ENCODE results near the gene ZNF778. TPM values are rescaled to one million over a fixed set of nuclear protein-coding genes. Genes with fewer than 3 reads are reported as not detected.

The ZNF778 gene
- total RNA-seq, 2 donors from 2014 or later: 17.1 to 27.2 TPM

GRCh38 chr16:89232107-89232506 lies 14.6 kb downstream of the ZNF778 start:
- DNase-seq (ENCODE audit: low spot score) (no peak), ATAC-seq (ENCODE audit: insufficient number of reproducible peaks, low FRiP score, low read depth) (no peak)
- Histone ChIP-seq H3K4me3 (no peak overlapping the region), H3K36me3 (peaks cover 52% of the 10 kb centered on the region), H3K27me3 (replicated peaks; ENCODE audit: insufficient read depth) (no peaks in the 10 kb centered on the region), H3K4me1 (ENCODE audit: control insufficient read depth in 1 of 2, low read depth in 2 of 2) (no peaks in the 10 kb centered on the region), H3K9me3 (no peaks in the 10 kb centered on the region), H3K27ac (no peak overlapping the region)
- TF ChIP-seq CTCF (IDR thresholded peaks at IDR 0.05): no peak

- DNase-seq (ENCODE audit: low spot score) (no peak), ATAC-seq (ENCODE audit: insufficient number of reproducible peaks, low FRiP score, low read depth) (no peak)
- no peak overlapping the region for H3K4me3 ChIP-seq
- H3K9me3 ChIP-seq: no peaks in the 10 kb centered on the region
- H3K27ac ChIP-seq: no peak overlapping the region
- TF ChIP-seq CTCF (IDR thresholded peaks at IDR 0.05): no peak
- peaks cover 37% of the 10 kb centered on the region for H3K36me3 ChIP-seq
- H3K4me1 ChIP-seq (ENCODE audit: control insufficient read depth in 1 of 2, low read depth in 2 of 2): no peaks in the 10 kb centered on the region
- no peaks in the 10 kb centered on the region for H3K27me3 ChIP-seq (replicated peaks; ENCODE audit: insufficient read depth)
Observed at GRCh38 chr16:89233678-89234490, 16.4 kb downstream of the ZNF778 start.

DNA sequence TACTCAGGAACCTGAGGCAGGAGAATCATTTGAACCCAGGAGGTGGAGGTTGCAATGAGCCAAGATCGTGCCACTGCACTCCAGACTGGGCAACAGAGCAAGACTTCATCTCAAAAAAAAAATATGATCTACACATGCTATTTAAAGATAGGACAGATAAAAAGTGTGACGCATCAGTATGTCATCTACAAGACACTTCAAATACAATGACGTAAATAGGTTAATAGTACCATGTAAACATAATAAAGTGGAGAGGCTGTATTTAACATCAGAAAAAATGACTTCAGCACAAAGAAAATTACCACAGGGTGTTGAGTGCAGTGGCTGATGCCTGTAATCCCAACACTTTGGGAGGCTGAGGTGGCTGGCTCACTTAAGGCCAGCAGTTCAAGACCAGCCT lies 20.2 kb downstream of the ZNF778 start:
- no peaks in the 10 kb centered on the region for H3K27me3 ChIP-seq (replicated peaks; ENCODE audit: insufficient read depth)
- H3K4me3 ChIP-seq: no peak overlapping the region
- DNase-seq (ENCODE audit: low spot score) (no peak), ATAC-seq (ENCODE audit: insufficient number of reproducible peaks, low FRiP score, low read depth) (no peak)
- no peaks in the 10 kb centered on the region for H3K9me3 ChIP-seq
- peaks cover 6% of the 10 kb centered on the region for H3K36me3 ChIP-seq
- no peak overlapping the region for H3K27ac ChIP-seq
- peaks cover 4 to 10% of the 10 kb centered on the region in 2 donors for H3K4me1 ChIP-seq (ENCODE audit: control insufficient read depth in 1 of 2, low read depth in 2 of 2)
- no peak for TF ChIP-seq CTCF (IDR thresholded peaks at IDR 0.05)

- Histone ChIP-seq H3K27me3 (replicated peaks; ENCODE audit: insufficient read depth) (no peaks in the 10 kb centered on the region), H3K9me3 (no peaks in the 10 kb centered on the region), H3K4me3 (peak overlapping the region; percentile 72), H3K36me3 (no peaks in the 10 kb centered on the region), H3K4me1 (ENCODE audit: control insufficient read depth in 1 of 2, low read depth in 2 of 2) (peaks cover 4 to 10% of the 10 kb centered on the region in 2 donors), H3K27ac (peak overlapping the region; percentile 83 to 95)
- ATAC-seq (ENCODE audit: insufficient number of reproducible peaks, low FRiP score, low read depth) (peak; percentile 58), DNase-seq (ENCODE audit: low spot score) (peak; percentile 23)
- no peak for TF ChIP-seq CTCF (IDR thresholded peaks at IDR 0.05)
Observed at GRCh38 chr16:89241187-89242007, 23.9 kb downstream of the ZNF778 start.

- DNase-seq (ENCODE audit: low spot score) (no peak), ATAC-seq (ENCODE audit: insufficient number of reproducible peaks, low FRiP score, low read depth) (no peak)
- no peak overlapping the region for H3K27ac ChIP-seq
Observed at GRCh38 chr16:89242795-89243200, 25.3 kb downstream of the ZNF778 start.

More at GRCh38 chr16:89242795-89243200, 25.3 kb downstream of the ZNF778 start:
- Histone ChIP-seq H3K4me1 (ENCODE audit: control insufficient read depth in 1 of 2, low read depth in 2 of 2) (peaks cover 4 to 16% of the 10 kb centered on the region in 2 donors), H3K4me3 (no peak overlapping the region), H3K36me3 (no peaks in the 10 kb centered on the region), H3K9me3 (no peaks in the 10 kb centered on the region), H3K27me3 (replicated peaks; ENCODE audit: insufficient read depth) (no peaks in the 10 kb centered on the region)
- no peak for TF ChIP-seq CTCF (IDR thresholded peaks at IDR 0.05)
